ENCODE measurements around the gene WDR46.

The WDR46 gene

GRCh38 chr6:33313105-33313708 is 24.2 kb upstream of the WDR46 start:
- FAIRE-seq, result no peak
- DNase-seq (ENCODE audit: insufficient read length, low spot score), result no peak
- TF ChIP-seq, protein P1, sequence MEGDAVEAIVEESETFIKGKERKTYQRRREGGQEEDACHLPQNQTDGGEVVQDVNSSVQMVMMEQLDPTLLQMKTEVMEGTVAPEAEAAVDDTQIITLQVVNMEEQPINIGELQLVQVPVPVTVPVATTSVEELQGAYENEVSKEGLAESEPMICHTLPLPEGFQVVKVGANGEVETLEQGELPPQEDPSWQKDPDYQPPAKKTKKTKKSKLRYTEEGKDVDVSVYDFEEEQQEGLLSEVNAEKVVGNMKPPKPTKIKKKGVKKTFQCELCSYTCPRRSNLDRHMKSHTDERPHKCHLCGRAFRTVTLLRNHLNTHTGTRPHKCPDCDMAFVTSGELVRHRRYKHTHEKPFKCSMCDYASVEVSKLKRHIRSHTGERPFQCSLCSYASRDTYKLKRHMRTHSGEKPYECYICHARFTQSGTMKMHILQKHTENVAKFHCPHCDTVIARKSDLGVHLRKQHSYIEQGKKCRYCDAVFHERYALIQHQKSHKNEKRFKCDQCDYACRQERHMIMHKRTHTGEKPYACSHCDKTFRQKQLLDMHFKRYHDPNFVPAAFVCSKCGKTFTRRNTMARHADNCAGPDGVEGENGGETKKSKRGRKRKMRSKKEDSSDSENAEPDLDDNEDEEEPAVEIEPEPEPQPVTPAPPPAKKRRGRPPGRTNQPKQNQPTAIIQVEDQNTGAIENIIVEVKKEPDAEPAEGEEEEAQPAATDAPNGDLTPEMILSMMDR (IDR thresholded peaks at IDR 0.05; ENCODE audit: insufficient read depth, missing control alignments), result no peak

- peak; percentile 68 for DNase-seq (ENCODE audit: insufficient read length, low spot score)
- FAIRE-seq, result no peak
- TF ChIP-seq, protein P1 (IDR thresholded peaks at IDR 0.05; ENCODE audit: insufficient read depth, missing control alignments), result no peak
Measured at GRCh38 chr6:33312361-33313104, 23.5 kb upstream of the WDR46 start.

- no peak for FAIRE-seq
- TF ChIP-seq, protein P1 (IDR thresholded peaks at IDR 0.05; ENCODE audit: insufficient read depth, missing control alignments), result no peak
- no peak for DNase-seq (ENCODE audit: insufficient read length, low spot score)
Measured at GRCh38 chr6:33306356-33306755, 17.3 kb upstream of the WDR46 start.

- no peak for DNase-seq (ENCODE audit: insufficient read length, low spot score)
- no peak for FAIRE-seq
- TF ChIP-seq, protein P1 (IDR thresholded peaks at IDR 0.05; ENCODE audit: insufficient read depth, missing control alignments), result no peak
Measured at GRCh38 chr6:33305052-33305451, 16.0 kb upstream of the WDR46 start.

DNA sequence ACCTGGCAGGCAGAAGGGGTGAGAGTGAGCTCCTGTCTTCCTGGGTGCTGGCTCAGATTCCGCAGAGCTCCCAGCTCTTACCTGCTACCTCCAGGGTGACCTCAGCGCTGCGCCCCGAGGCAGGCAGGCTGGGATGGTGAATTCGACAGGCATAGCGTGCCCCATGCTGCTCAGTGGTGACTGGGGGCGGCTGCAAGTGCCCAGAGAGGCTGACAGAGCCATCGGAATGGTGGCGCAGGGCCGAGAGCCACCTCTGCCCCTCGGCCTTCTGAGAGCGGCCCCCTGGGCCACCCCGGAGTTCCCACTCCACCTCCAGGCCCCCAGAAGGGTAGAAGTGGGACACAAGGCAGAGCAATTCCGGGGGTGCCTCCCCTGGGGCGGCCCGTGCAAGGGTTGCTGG is 15.2 kb upstream of the WDR46 start:
- DNase-seq (ENCODE audit: insufficient read length, low spot score) (no peak), FAIRE-seq (no peak)
- TF ChIP-seq, protein P1 (IDR thresholded peaks at IDR 0.05; ENCODE audit: insufficient read depth, missing control alignments), result no peak

GRCh38 chr6:33301877-33302276 is 12.8 kb upstream of the WDR46 start:
- no peak for FAIRE-seq
- TF ChIP-seq, protein P1 (IDR thresholded peaks at IDR 0.05; ENCODE audit: insufficient read depth, missing control alignments), result no peak
- no peak for DNase-seq (ENCODE audit: insufficient read length, low spot score)

Measured in D721Med (cell line).